Tibial nerve (tissue), 4 donors: ENCODE measurements around the gene MIER2. TPM values are rescaled to one million over a fixed set of nuclear protein-coding genes. Genes with fewer than 3 reads are reported as not detected.
"Not testable (repeated sequence)": the region's sequence is repeated elsewhere in the genome, so short reads cannot be mapped to it uniquely, and the experiment has no call there.

Experiments
- DNase-seq, 2 donors: peaks; one replicate each; pipeline ENCODE4 v3.0.0-alpha.2; 2019; ENCODE audit warnings: low spot score in 2 of 2
- H3K27ac ChIP-seq, 4 donors: fragments of 200-600 bp; sonication (generic) in 3 of 4; one replicate each; pipeline ENCODE4 v1.5.1; 2017 to 2019; ENCODE audit warnings: mild to moderate bottlenecking in 1 of 4
- H3K27me3 ChIP-seq, 2 donors: fragments of 200-600 bp; sonication (generic) in 1 of 2; one replicate each; pipeline versions ENCODE4 v1.5.1 to v1.6.0; 2017 to 2019
- H3K36me3 ChIP-seq, 3 donors: fragments of 200-600 bp; sonication (generic); one replicate each; pipeline ENCODE4 v1.5.1; 2018 to 2019
- H3K4me1 ChIP-seq, 4 donors: fragments of 200-600 bp; sonication (generic) in 3 of 4; one replicate each; pipeline ENCODE4 v1.5.1; 2017 to 2019
- H3K4me3 ChIP-seq, 4 donors: fragments of 200-600 bp; sonication (generic) in 3 of 4; one replicate each; pipeline ENCODE4 v1.5.1; 2017 to 2019; ENCODE audit warnings: mild to moderate bottlenecking in 1 of 4, moderate library complexity in 1 of 4
- H3K9me3 ChIP-seq, 4 donors: fragments of 200-600 bp; sonication (generic) in 3 of 4; one replicate each; pipeline ENCODE4 v1.5.1; 2017 to 2019
- EP300 ChIP-seq, 2 donors: sonication (generic); formaldehyde crosslinking; IDR thresholded peaks; one replicate each; pipeline ENCODE4 v1.6.1; 2017; ENCODE audit warnings: antibody characterized with exemption in 2 of 2, mild to moderate bottlenecking in 1 of 2
- POLR2A ChIP-seq, 2 donors: fragments of 450-650 bp; IDR thresholded peaks; one replicate each; pipeline ENCODE4 v1.6.1; 2017; ENCODE audit warnings: antibody characterized with exemption in 2 of 2, mild to moderate bottlenecking in 2 of 2, moderate library complexity in 2 of 2
- WGBS, 2 donors: methylation state at CpG; one replicate each; pipeline ENCODE4 v1.1.5; 2018; 5-methylcytosine and 5-hydroxymethylcytosine counted together
- total RNA-seq, 4 donors: library from RNA; depleted of rRNA; stranded (reverse); fragments of >200 nt; gene quantifications; one replicate each; pipeline ENCODE4 v1.1.0, GENCODE V29; 2016
- TF ChIP-seq, protein P1 (sequence below), 5 experiments: fragments of 200-600 bp in 3 of 5; fragments of 450-650 bp in 2 of 5; sonication (generic) in 3 of 5; IDR thresholded peaks; one replicate each; pipeline ENCODE4 v1.5.1; 2016 to 2019; ENCODE audit warnings: antibody characterized with exemption in 5 of 5, mild to moderate bottlenecking in 3 of 5, moderate library complexity in 2 of 5

The MIER2 gene
- total RNA-seq, 4 donors from 2014 or later: 17.8 to 20.7 (median 19.1) TPM

- WGBS, 2 donors: 78 to 83% methylated on average over 21 to 28 of the region's 30 CpGs
- H3K4me1 ChIP-seq: no peaks in the 10 kb centered on the region
- DNase-seq: no peak
- H3K9me3 ChIP-seq: no peaks in the 10 kb centered on the region
- no peak overlapping the region for H3K27ac ChIP-seq
- peaks cover 0 to 15% of the 10 kb centered on the region in 2 donors for H3K27me3 ChIP-seq
- no peaks in the 10 kb centered on the region for H3K36me3 ChIP-seq
- no peak overlapping the region for H3K4me3 ChIP-seq
- TF ChIP-seq POLR2A (IDR thresholded peaks at IDR 0.05): no peak
- TF ChIP-seq EP300 (IDR thresholded peaks at IDR 0.05): no peak
- TF ChIP-seq, protein P1, sequence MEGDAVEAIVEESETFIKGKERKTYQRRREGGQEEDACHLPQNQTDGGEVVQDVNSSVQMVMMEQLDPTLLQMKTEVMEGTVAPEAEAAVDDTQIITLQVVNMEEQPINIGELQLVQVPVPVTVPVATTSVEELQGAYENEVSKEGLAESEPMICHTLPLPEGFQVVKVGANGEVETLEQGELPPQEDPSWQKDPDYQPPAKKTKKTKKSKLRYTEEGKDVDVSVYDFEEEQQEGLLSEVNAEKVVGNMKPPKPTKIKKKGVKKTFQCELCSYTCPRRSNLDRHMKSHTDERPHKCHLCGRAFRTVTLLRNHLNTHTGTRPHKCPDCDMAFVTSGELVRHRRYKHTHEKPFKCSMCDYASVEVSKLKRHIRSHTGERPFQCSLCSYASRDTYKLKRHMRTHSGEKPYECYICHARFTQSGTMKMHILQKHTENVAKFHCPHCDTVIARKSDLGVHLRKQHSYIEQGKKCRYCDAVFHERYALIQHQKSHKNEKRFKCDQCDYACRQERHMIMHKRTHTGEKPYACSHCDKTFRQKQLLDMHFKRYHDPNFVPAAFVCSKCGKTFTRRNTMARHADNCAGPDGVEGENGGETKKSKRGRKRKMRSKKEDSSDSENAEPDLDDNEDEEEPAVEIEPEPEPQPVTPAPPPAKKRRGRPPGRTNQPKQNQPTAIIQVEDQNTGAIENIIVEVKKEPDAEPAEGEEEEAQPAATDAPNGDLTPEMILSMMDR (IDR thresholded peaks at IDR 0.05): no peak
Observed at GRCh38 chr19:390386-391206, 46.0 kb upstream of the MIER2 start.

- Histone ChIP-seq H3K27ac (no peak overlapping the region), H3K27me3 (peaks cover 0 to 15% of the 10 kb centered on the region in 2 donors), H3K9me3 (no peaks in the 10 kb centered on the region), H3K4me3 (no peak overlapping the region), H3K36me3 (no peaks in the 10 kb centered on the region), H3K4me1 (no peaks in the 10 kb centered on the region)
- TF ChIP-seq, protein P1 (IDR thresholded peaks at IDR 0.05): no peak
- TF ChIP-seq EP300 (IDR thresholded peaks at IDR 0.05) (no peak), POLR2A (IDR thresholded peaks at IDR 0.05) (no peak)
- no peak for DNase-seq
- WGBS, 2 donors: 81 to 82% methylated on average over 12 of the region's 12 CpGs
Observed at GRCh38 chr19:389935-390289, 45.3 kb upstream of the MIER2 start.

GRCh38 chr19:389255-389934 lies 44.8 kb upstream of the MIER2 start:
- no peak overlapping the region for H3K27ac ChIP-seq

DNA sequence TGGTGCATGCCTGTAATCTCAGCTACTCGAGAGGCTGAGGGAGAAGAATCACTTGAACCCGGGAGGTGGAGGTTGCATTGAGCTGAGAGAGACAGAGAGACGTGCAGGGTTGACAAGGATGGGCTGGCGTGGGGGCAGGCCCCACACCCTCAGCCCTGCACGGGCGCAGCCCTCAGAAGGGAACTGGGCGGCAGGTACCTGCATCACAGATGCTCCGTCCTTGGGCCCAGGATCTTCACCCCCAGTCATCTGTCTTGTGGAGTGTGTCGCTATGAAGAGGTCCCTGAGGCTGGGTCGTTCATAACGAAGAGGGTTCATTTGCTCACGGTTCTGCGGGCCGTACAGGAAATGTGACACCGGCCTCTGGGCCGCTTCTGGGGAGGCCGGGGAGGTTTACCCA lies 44.1 kb upstream of the MIER2 start:
- TF ChIP-seq, protein P1 (IDR thresholded peaks at IDR 0.05): no peak
- TF ChIP-seq EP300 (IDR thresholded peaks at IDR 0.05): no peak
- no peak for TF ChIP-seq POLR2A (IDR thresholded peaks at IDR 0.05)
- Histone ChIP-seq H3K4me1 (no peaks in the 10 kb centered on the region), H3K36me3 (no peaks in the 10 kb centered on the region), H3K9me3 (no peaks in the 10 kb centered on the region), H3K4me3 (no peak overlapping the region), H3K27ac (no peak overlapping the region), H3K27me3 (peaks cover 0 to 26% of the 10 kb centered on the region in 2 donors)
- DNase-seq: no peak
- WGBS, 2 donors: 80 to 83% methylated on average over 17 of the region's 17 CpGs

More at GRCh38 chr19:389255-389934, 44.8 kb upstream of the MIER2 start:
- Histone ChIP-seq H3K4me3 (no peak overlapping the region), H3K9me3 (no peaks in the 10 kb centered on the region), H3K36me3 (no peaks in the 10 kb centered on the region), H3K27me3 (peaks cover 0 to 19% of the 10 kb centered on the region in 2 donors), H3K4me1 (no peaks in the 10 kb centered on the region)
- TF ChIP-seq EP300 (IDR thresholded peaks at IDR 0.05) (no peak), POLR2A (IDR thresholded peaks at IDR 0.05) (no peak)
- TF ChIP-seq, protein P1 (IDR thresholded peaks at IDR 0.05): no peak
- 57 to 69% methylated on average over 21 of the region's 21 CpGs for WGBS, 2 donors
- no peak for DNase-seq

GRCh38 chr19:387777-388176 lies 43.2 kb upstream of the MIER2 start:
- no peak for DNase-seq
- no peak overlapping the region for H3K4me3 ChIP-seq
- no peaks in the 10 kb centered on the region for H3K9me3 ChIP-seq
- no peaks in the 10 kb centered on the region for H3K36me3 ChIP-seq
- no peak overlapping the region for H3K27ac ChIP-seq
- no peaks in the 10 kb centered on the region for H3K4me1 ChIP-seq
- WGBS, 2 donors: 87 to 89% methylated on average over 9 to 21 of the region's 21 CpGs
- TF ChIP-seq EP300 (IDR thresholded peaks at IDR 0.05) (no peak), POLR2A (IDR thresholded peaks at IDR 0.05) (no peak)
- H3K27me3 ChIP-seq: peaks cover 0 to 35% of the 10 kb centered on the region in 2 donors

- not testable (repeated sequence) for DNase-seq, H3K27ac ChIP-seq, H3K9me3 ChIP-seq, H3K36me3 ChIP-seq, H3K4me3 ChIP-seq, H3K4me1 ChIP-seq
- 17 to 34% methylated on average over 11 to 21 of the region's 22 CpGs for WGBS, 2 donors
- peaks cover 0 to 38% of the 10 kb centered on the region in 2 donors for H3K27me3 ChIP-seq
Observed at GRCh38 chr19:386632-387301, 42.2 kb upstream of the MIER2 start.

DNA sequence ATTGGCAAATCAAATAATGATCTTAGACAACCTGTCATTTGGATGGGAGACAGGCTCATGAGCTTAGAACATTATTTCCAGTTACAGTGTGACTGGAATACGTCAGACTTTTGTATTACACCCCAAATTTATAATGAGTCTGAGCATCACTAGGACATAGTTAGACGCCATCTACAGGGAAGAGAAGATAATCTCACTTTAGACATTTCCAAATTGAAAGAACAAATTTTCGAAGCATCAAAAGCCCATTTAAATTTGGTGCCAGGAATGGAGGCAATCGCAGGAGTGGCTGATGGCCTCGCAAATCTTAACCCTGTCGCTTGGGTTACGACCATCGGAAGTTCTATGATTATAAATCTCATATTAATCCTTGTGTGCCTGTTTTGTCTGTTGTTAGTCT lies 41.6 kb upstream of the MIER2 start:
- H3K36me3 ChIP-seq, H3K9me3 ChIP-seq, H3K4me1 ChIP-seq, H3K4me3 ChIP-seq, H3K27ac ChIP-seq, DNase-seq: not testable (repeated sequence)
- WGBS, 2 donors: 67 to 68% methylated on average over 8 of the region's 8 CpGs
- H3K27me3 ChIP-seq: peaks cover 0 to 38% of the 10 kb centered on the region in 2 donors
